GM12878 (cell line): ENCODE data around the gene NPC2. TPM values are rescaled to one million over a fixed set of nuclear protein-coding genes. Genes with fewer than 3 reads are reported as not detected.

ENCODE experiments used
- polyA plus RNA-seq, 11 experiments: library from polyadenylated mRNA; depleted of rRNA in 4 of 11; unstranded in 6 of 11; stranded (reverse) in 5 of 11; fragments of >200 nt; fragmentation: Nextera tagmentation in 4 of 11; fragmentation: Illumina TruSeq in 1 of 11; extraction: Ambion mirVana in 4 of 11; extraction: Trizol in 1 of 11; gene quantifications; 1 replicate in 1 of 11; 2 replicates in 10 of 11; pipeline versions ENCODE4 v1.2.1 to v1.2.3, GENCODE V29; 2011 to 2016; ENCODE audit warnings: inconsistent platforms in 2 of 11, missing spikeins in 2 of 11, low read depth in 1 of 11
- total RNA-seq, 4 experiments: library from RNA; depleted of rRNA in 3 of 4; stranded (reverse); fragments of >200 nt in 3 of 4; fragmentation: Illumina TruSeq in 1 of 4; extraction: Trizol in 1 of 4; gene quantifications; 2 replicates each; pipeline versions ENCODE4 v1.2.1 to v1.2.3, GENCODE V29; 2013 to 2021

The NPC2 gene
- total and polyA plus RNA-seq, 10 of the 15 experiments (the other 5 are each of a cell fraction or from before 2014, with no cell fraction given): 29.5 to 109 (median 59.1) TPM

Other genes starting within 250 kb of the NPC2 start
- 26.4 and 30.0 TPM in 2 replicates for gene ABCD4, start 190.4 kb downstream of the NPC2 start, total RNA-seq (2014; rRNA removed)
- 12.3 and 12.9 TPM in 2 replicates for gene ABCD4, start 190.4 kb downstream of the NPC2 start, total RNA-seq (2014; rRNA removed; fragmentation: Illumina TruSeq; extraction: Trizol)
- gene ABCD4, start 190.4 kb downstream of the NPC2 start, total RNA-seq (2021): 26.1 and 29.5 TPM in 2 replicates
- 14.4 and 17.9 TPM in 2 replicates for gene ABCD4, start 190.4 kb downstream of the NPC2 start, polyA plus RNA-seq (2011; rRNA removed)
- 12.9 and 22.5 TPM in 2 replicates for gene ABCD4, start 190.4 kb downstream of the NPC2 start, polyA plus RNA-seq (2014; fragmentation: Illumina TruSeq; extraction: Trizol)
- 1 to 10 TPM; 5.7 to 6.2 TPM for gene ABCD4, start 190.4 kb downstream of the NPC2 start, polyA plus RNA-seq (2014; fragmentation: Nextera tagmentation; extraction: Ambion mirVana)
- 24.2 and 29.0 TPM in 2 replicates for gene ABCD4, start 190.4 kb downstream of the NPC2 start, polyA plus RNA-seq (2014; rRNA removed)
- 10 to 100 TPM; 24.2 to 24.7 TPM for gene ABCD4, start 190.4 kb downstream of the NPC2 start, polyA plus RNA-seq (2016; fragmentation: Nextera tagmentation; extraction: Ambion mirVana)
- not detected in 2 replicates for gene VRTN, start 144.8 kb downstream of the NPC2 start, total RNA-seq (2014; rRNA removed)
- not detected in 2 replicates for gene VRTN, start 144.8 kb downstream of the NPC2 start, total RNA-seq (2014; rRNA removed; fragmentation: Illumina TruSeq; extraction: Trizol)
- 0.05 and 0.31 TPM in 2 replicates for gene VRTN, start 144.8 kb downstream of the NPC2 start, total RNA-seq (2021)
- gene VRTN, start 144.8 kb downstream of the NPC2 start, polyA plus RNA-seq (2011; rRNA removed): not detected in 2 replicates
- not detected in 2 replicates for gene VRTN, start 144.8 kb downstream of the NPC2 start, polyA plus RNA-seq (2014; fragmentation: Illumina TruSeq; extraction: Trizol)
- gene VRTN, start 144.8 kb downstream of the NPC2 start, polyA plus RNA-seq (2014; fragmentation: Nextera tagmentation; extraction: Ambion mirVana): not detected
- gene VRTN, start 144.8 kb downstream of the NPC2 start, polyA plus RNA-seq (2014; rRNA removed): not detected in 2 replicates
- gene VRTN, start 144.8 kb downstream of the NPC2 start, polyA plus RNA-seq (2016; fragmentation: Nextera tagmentation; extraction: Ambion mirVana): not detected
- gene SYNDIG1L, start 67.1 kb downstream of the NPC2 start, total RNA-seq (2014; rRNA removed): not detected in 2 replicates
- gene SYNDIG1L, start 67.1 kb downstream of the NPC2 start, total RNA-seq (2014; rRNA removed; fragmentation: Illumina TruSeq; extraction: Trizol): not detected in 2 replicates
- gene SYNDIG1L, start 67.1 kb downstream of the NPC2 start, total RNA-seq (2021): not detected in 2 replicates
- 0.03 TPM in 1 of 2 replicates, not detected in the other for gene SYNDIG1L, start 67.1 kb downstream of the NPC2 start, polyA plus RNA-seq (2011; rRNA removed)
- not detected in 2 replicates for gene SYNDIG1L, start 67.1 kb downstream of the NPC2 start, polyA plus RNA-seq (2014; fragmentation: Illumina TruSeq; extraction: Trizol)
- gene SYNDIG1L, start 67.1 kb downstream of the NPC2 start, polyA plus RNA-seq (2014; fragmentation: Nextera tagmentation; extraction: Ambion mirVana): not detected
- 0.04 TPM in 1 of 2 replicates, not detected in the other for gene SYNDIG1L, start 67.1 kb downstream of the NPC2 start, polyA plus RNA-seq (2014; rRNA removed)
- gene SYNDIG1L, start 67.1 kb downstream of the NPC2 start, polyA plus RNA-seq (2016; fragmentation: Nextera tagmentation; extraction: Ambion mirVana): not detected
- gene ISCA2, start 460 bp upstream of the NPC2 start, total RNA-seq (2014; rRNA removed): 25.1 and 33.5 TPM in 2 replicates
- 15.2 and 16.7 TPM in 2 replicates for gene ISCA2, start 460 bp upstream of the NPC2 start, total RNA-seq (2014; rRNA removed; fragmentation: Illumina TruSeq; extraction: Trizol)
- 32.7 and 34.5 TPM in 2 replicates for gene ISCA2, start 460 bp upstream of the NPC2 start, total RNA-seq (2021)
- gene ISCA2, start 460 bp upstream of the NPC2 start, polyA plus RNA-seq (2011; rRNA removed): 42.3 and 50.9 TPM in 2 replicates
- 32.3 and 41.6 TPM in 2 replicates for gene ISCA2, start 460 bp upstream of the NPC2 start, polyA plus RNA-seq (2014; fragmentation: Illumina TruSeq; extraction: Trizol)
- gene ISCA2, start 460 bp upstream of the NPC2 start, polyA plus RNA-seq (2014; fragmentation: Nextera tagmentation; extraction: Ambion mirVana): 10 to 100 TPM in 1 of 2 experiments, 1 to 10 TPM in 1; 7.5 to 22.5 TPM
- gene ISCA2, start 460 bp upstream of the NPC2 start, polyA plus RNA-seq (2014; rRNA removed): 34.0 and 46.5 TPM in 2 replicates
- 100 to 1,000 TPM; 104 to 116 TPM for gene ISCA2, start 460 bp upstream of the NPC2 start, polyA plus RNA-seq (2016; fragmentation: Nextera tagmentation; extraction: Ambion mirVana)
- gene LTBP2, start 118.9 kb upstream of the NPC2 start, total RNA-seq (2014; rRNA removed): 0.06 and 0.16 TPM in 2 replicates
- under 0.01 TPM in 1 of 2 replicates, not detected in the other for gene LTBP2, start 118.9 kb upstream of the NPC2 start, total RNA-seq (2014; rRNA removed; fragmentation: Illumina TruSeq; extraction: Trizol)
- 0.10 and 0.16 TPM in 2 replicates for gene LTBP2, start 118.9 kb upstream of the NPC2 start, total RNA-seq (2021)
- 0.05 and 0.10 TPM in 2 replicates for gene LTBP2, start 118.9 kb upstream of the NPC2 start, polyA plus RNA-seq (2011; rRNA removed)
- 0.03 TPM in 1 of 2 replicates, not detected in the other for gene LTBP2, start 118.9 kb upstream of the NPC2 start, polyA plus RNA-seq (2014; fragmentation: Illumina TruSeq; extraction: Trizol)
- gene LTBP2, start 118.9 kb upstream of the NPC2 start, polyA plus RNA-seq (2014; fragmentation: Nextera tagmentation; extraction: Ambion mirVana): under 1 TPM; 0.05 to 0.07 TPM
- 0.05 and 0.20 TPM in 2 replicates for gene LTBP2, start 118.9 kb upstream of the NPC2 start, polyA plus RNA-seq (2014; rRNA removed)
- gene LTBP2, start 118.9 kb upstream of the NPC2 start, polyA plus RNA-seq (2016; fragmentation: Nextera tagmentation; extraction: Ambion mirVana): under 1 TPM; 0.08 to 0.23 TPM
- gene AREL1, start 219.8 kb upstream of the NPC2 start, total RNA-seq (2014; rRNA removed): 32.3 and 33.8 TPM in 2 replicates
- gene AREL1, start 219.8 kb upstream of the NPC2 start, total RNA-seq (2014; rRNA removed; fragmentation: Illumina TruSeq; extraction: Trizol): 20.1 and 22.5 TPM in 2 replicates
- gene AREL1, start 219.8 kb upstream of the NPC2 start, total RNA-seq (2021): 33.5 and 38.7 TPM in 2 replicates
- gene AREL1, start 219.8 kb upstream of the NPC2 start, polyA plus RNA-seq (2011; rRNA removed): 29.3 and 40.4 TPM in 2 replicates
- gene AREL1, start 219.8 kb upstream of the NPC2 start, polyA plus RNA-seq (2014; fragmentation: Illumina TruSeq; extraction: Trizol): 30.1 and 35.7 TPM in 2 replicates
- 1 to 10 TPM; 6.2 to 7.3 TPM for gene AREL1, start 219.8 kb upstream of the NPC2 start, polyA plus RNA-seq (2014; fragmentation: Nextera tagmentation; extraction: Ambion mirVana)
- gene AREL1, start 219.8 kb upstream of the NPC2 start, polyA plus RNA-seq (2014; rRNA removed): 24.2 and 27.3 TPM in 2 replicates
- 10 to 100 TPM; 14.8 to 19.7 TPM for gene AREL1, start 219.8 kb upstream of the NPC2 start, polyA plus RNA-seq (2016; fragmentation: Nextera tagmentation; extraction: Ambion mirVana)
- 14.5 and 17.7 TPM in 2 replicates for gene FCF1, start 219.8 kb upstream of the NPC2 start, total RNA-seq (2014; rRNA removed)
- 43.1 and 43.9 TPM in 2 replicates for gene FCF1, start 219.8 kb upstream of the NPC2 start, total RNA-seq (2014; rRNA removed; fragmentation: Illumina TruSeq; extraction: Trizol)
- 37.1 and 39.8 TPM in 2 replicates for gene FCF1, start 219.8 kb upstream of the NPC2 start, total RNA-seq (2021)
- 55.5 and 78.4 TPM in 2 replicates for gene FCF1, start 219.8 kb upstream of the NPC2 start, polyA plus RNA-seq (2011; rRNA removed)
- gene FCF1, start 219.8 kb upstream of the NPC2 start, polyA plus RNA-seq (2014; fragmentation: Illumina TruSeq; extraction: Trizol): 88.7 and 136 TPM in 2 replicates
- gene FCF1, start 219.8 kb upstream of the NPC2 start, polyA plus RNA-seq (2014; fragmentation: Nextera tagmentation; extraction: Ambion mirVana): 1 to 10 TPM; 6.2 to 9.7 TPM
- 33.8 and 35.2 TPM in 2 replicates for gene FCF1, start 219.8 kb upstream of the NPC2 start, polyA plus RNA-seq (2014; rRNA removed)
- 10 to 100 TPM; 21.0 to 23.2 TPM for gene FCF1, start 219.8 kb upstream of the NPC2 start, polyA plus RNA-seq (2016; fragmentation: Nextera tagmentation; extraction: Ambion mirVana)